ENCODE results near the gene ZNF594.

- TF ChIP-seq CTCF (conservative IDR thresholded peaks at IDR 0.05; ENCODE audit: low read depth, low read length) (no peak), EZH2 (IDR thresholded peaks at IDR 0.05; ENCODE audit: low read length, unreplicated experiment) (no peak)
These were observed 10.0 kb downstream of the ZNF594 start for GRCh38 chr17:5181509-5182305.
